ENCODE results near the gene ACAP2. TPM values are rescaled to one million over a fixed set of nuclear protein-coding genes. Genes with fewer than 3 reads are reported as not detected.

Gene ACAP2
- total RNA-seq, 2 experiments from 2014 or later, result 43.9 to 80.7 TPM

GRCh38 chr3:195395208-195395816 is 47.5 kb downstream of the ACAP2 start:
- Histone ChIP-seq H3K79me2 (ENCODE audit: insufficient read depth, low read depth, low read length) (peaks cover 71% of the 10 kb centered on the region), H3K9me2 (ENCODE audit: insufficient read depth, low read length) (no peaks in the 10 kb centered on the region), H3K9me3 (ENCODE audit: low read length) (peaks cover 17% of the 10 kb centered on the region; the same call in 1 of the 2 replicates), H3K4me2 (ENCODE audit: low read length) (0 out of 2 replicates have a peak overlapping the region, but pooled peaks have one; percentile 6), H3K27ac (ENCODE audit: low read depth, low read length, poor library complexity, severe bottlenecking) (no peak overlapping the region), H3K4me1 (ENCODE audit: insufficient read depth, low read length, poor library complexity, severe bottlenecking) (peaks cover 29% of the 10 kb centered on the region), H2AFZ (ENCODE audit: low read length) (no peak overlapping the region), H3K36me3 (ENCODE audit: insufficient read depth, low read length) (peaks cover 24% of the 10 kb centered on the region), H4K20me1 (ENCODE audit: insufficient read depth, low read length) (peaks cover 8% of the 10 kb centered on the region; the same call in 1 of the 2 replicates), H3K4me3 (ENCODE audit: low read depth, low read length, poor library complexity, severe bottlenecking) (no peak overlapping the region)
- POLR2A ChIA-PET, result interaction anchor here (0.6 to 2.3 kb wide), 11 partner anchors 8 to 1368 kb away, joined by 3 to 11 read pairs (median 5); partner anchors contain the start of gene ACAP2
- TF ChIP-seq CTCF (conservative IDR thresholded peaks at IDR 0.05; ENCODE audit: low read length) (no peak), EZH2phosphoT487 (IDR thresholded peaks at IDR 0.05; ENCODE audit: borderline replicate concordance, low read depth, low read length) (no peak)
- DNase-seq (ENCODE audit: low spot score), result no peak
- intact Hi-C loops (cut with micrococcal nuclease; ENCODE audit: unreplicated experiment), result no loop called here
- no TSS peak for BruUV-seq (replicated peaks)
- CTCF ChIA-PET (ENCODE audit: unreplicated experiment), result interaction anchor here (0.6 kb wide), 1 partner anchor 408 kb away, joined by 3 read pairs; no protein-coding TSS in a partner anchor

GRCh38 chr3:195394700-195395099 is 48.1 kb downstream of the ACAP2 start:
- Histone ChIP-seq H2AFZ (ENCODE audit: low read length) (no peak overlapping the region), H4K20me1 (ENCODE audit: insufficient read depth, low read length) (peaks cover 7% of the 10 kb centered on the region; the same call in 1 of the 2 replicates), H3K4me3 (ENCODE audit: low read depth, low read length, poor library complexity, severe bottlenecking) (no peak overlapping the region), H3K4me2 (ENCODE audit: low read length) (peak overlapping the region; percentile 35), H3K27ac (ENCODE audit: low read depth, low read length, poor library complexity, severe bottlenecking) (no peak overlapping the region), H3K9me2 (ENCODE audit: insufficient read depth, low read length) (no peaks in the 10 kb centered on the region), H3K79me2 (ENCODE audit: insufficient read depth, low read depth, low read length) (peaks cover 68% of the 10 kb centered on the region), H3K4me1 (ENCODE audit: insufficient read depth, low read length, poor library complexity, severe bottlenecking) (peaks cover 29% of the 10 kb centered on the region), H3K36me3 (ENCODE audit: insufficient read depth, low read length) (peaks cover 24% of the 10 kb centered on the region), H3K9me3 (ENCODE audit: low read length) (peaks cover 17% of the 10 kb centered on the region; the same call in 1 of the 2 replicates)
- TF ChIP-seq EZH2phosphoT487 (IDR thresholded peaks at IDR 0.05; ENCODE audit: borderline replicate concordance, low read depth, low read length) (no peak), CTCF (conservative IDR thresholded peaks at IDR 0.05; ENCODE audit: low read length) (no peak)
- no peak for DNase-seq (ENCODE audit: low spot score)
- CTCF ChIA-PET (ENCODE audit: unreplicated experiment), result no interaction called here
- intact Hi-C loops (cut with micrococcal nuclease; ENCODE audit: unreplicated experiment), result no loop called here
- POLR2A ChIA-PET, result interaction anchor here (0.6 to 2.3 kb wide), 11 partner anchors 9 to 92 kb away, joined by 3 to 11 read pairs (median 5); partner anchors contain the start of gene ACAP2
- no TSS peak for BruUV-seq (replicated peaks)

GRCh38 chr3:195394024-195394423 is 48.8 kb downstream of the ACAP2 start:
- no peak overlapping the region for H3K4me3 ChIP-seq (ENCODE audit: low read depth, low read length, poor library complexity, severe bottlenecking)
- H3K9me3 ChIP-seq (ENCODE audit: low read length), result peaks cover 17% of the 10 kb centered on the region; the same call in 1 of the 2 replicates
- H3K36me3 ChIP-seq (ENCODE audit: insufficient read depth, low read length), result peaks cover 24% of the 10 kb centered on the region
- no peaks in the 10 kb centered on the region for H3K9me2 ChIP-seq (ENCODE audit: insufficient read depth, low read length)
- BruUV-seq (replicated peaks), result no TSS peak
- TF ChIP-seq EZH2phosphoT487 (IDR thresholded peaks at IDR 0.05; ENCODE audit: borderline replicate concordance, low read depth, low read length) (no peak), CTCF (conservative IDR thresholded peaks at IDR 0.05; ENCODE audit: low read length) (no peak)
- H3K27ac ChIP-seq (ENCODE audit: low read depth, low read length, poor library complexity, severe bottlenecking), result no peak overlapping the region
- intact Hi-C loops (cut with micrococcal nuclease; ENCODE audit: unreplicated experiment), result no loop called here
- H2AFZ ChIP-seq (ENCODE audit: low read length), result no peak overlapping the region
- POLR2A ChIA-PET, result interaction anchor here (0.5 to 2.3 kb wide), 8 partner anchors 9 to 66 kb away, joined by 3 to 11 read pairs (median 4); partner anchors contain the start of gene ACAP2
- peaks cover 62% of the 10 kb centered on the region for H3K79me2 ChIP-seq (ENCODE audit: insufficient read depth, low read depth, low read length)
- peaks cover 29% of the 10 kb centered on the region for H3K4me1 ChIP-seq (ENCODE audit: insufficient read depth, low read length, poor library complexity, severe bottlenecking)
- H3K4me2 ChIP-seq (ENCODE audit: low read length), result peak overlapping the region; percentile 35
- CTCF ChIA-PET (ENCODE audit: unreplicated experiment), result no interaction called here
- peaks cover 2% of the 10 kb centered on the region; the same call in 1 of the 2 replicates for H4K20me1 ChIP-seq (ENCODE audit: insufficient read depth, low read length)
- DNase-seq (ENCODE audit: low spot score), result peak; percentile 26

Data from OCI-LY7 (cell line).